ENCODE results near the gene RNF215.

Gene RNF215

DNA sequence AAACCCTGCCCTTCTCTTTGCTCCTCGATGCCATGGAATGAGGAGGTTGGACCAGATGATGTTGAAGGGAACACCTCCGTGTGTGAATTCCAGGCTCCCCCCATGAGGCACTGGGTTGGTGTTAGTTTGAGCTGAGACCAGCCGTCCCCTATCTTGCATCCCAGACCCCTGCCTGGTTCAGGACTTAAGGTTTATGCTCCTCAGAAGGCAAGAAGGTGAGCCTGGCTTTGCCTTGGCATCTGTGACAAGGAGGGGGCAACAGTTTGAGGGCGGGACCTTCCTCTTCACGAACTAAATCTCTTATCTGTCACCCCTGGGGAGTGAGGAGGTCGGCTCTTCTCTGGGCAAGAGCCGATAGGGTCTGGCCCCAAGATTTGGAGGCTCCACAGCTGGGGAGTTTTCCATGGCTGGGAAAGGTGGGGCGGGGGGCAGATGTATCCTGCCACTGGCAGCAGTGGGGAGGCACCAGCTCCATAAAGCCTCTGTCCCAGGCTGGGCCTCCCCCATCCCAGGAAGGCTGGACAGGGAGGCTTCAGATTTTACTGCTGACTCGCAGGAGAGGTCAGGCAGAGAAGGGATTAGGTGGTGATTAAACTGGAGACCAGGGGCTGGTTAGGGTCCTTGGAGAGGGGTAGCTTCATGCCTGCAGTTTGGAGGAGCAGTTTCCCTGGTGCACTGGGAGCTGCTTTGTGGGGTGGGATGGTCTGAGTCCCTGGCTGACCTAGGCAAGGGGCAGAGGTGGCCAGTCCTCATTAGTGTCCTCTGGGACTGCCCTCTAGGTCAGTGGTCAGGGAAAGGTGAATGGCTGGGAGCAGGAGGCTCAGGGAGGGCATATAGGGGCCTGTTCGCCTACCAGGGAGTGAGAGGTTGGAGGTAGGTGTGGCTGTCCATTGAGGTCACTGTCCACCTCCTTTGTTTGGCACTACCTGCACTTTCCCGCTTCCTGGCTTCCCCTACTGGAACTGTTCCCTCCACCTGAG, 10.7 kb upstream of the RNF215 start:
- DNase-seq (ENCODE audit: low read depth), result no peak

DNA sequence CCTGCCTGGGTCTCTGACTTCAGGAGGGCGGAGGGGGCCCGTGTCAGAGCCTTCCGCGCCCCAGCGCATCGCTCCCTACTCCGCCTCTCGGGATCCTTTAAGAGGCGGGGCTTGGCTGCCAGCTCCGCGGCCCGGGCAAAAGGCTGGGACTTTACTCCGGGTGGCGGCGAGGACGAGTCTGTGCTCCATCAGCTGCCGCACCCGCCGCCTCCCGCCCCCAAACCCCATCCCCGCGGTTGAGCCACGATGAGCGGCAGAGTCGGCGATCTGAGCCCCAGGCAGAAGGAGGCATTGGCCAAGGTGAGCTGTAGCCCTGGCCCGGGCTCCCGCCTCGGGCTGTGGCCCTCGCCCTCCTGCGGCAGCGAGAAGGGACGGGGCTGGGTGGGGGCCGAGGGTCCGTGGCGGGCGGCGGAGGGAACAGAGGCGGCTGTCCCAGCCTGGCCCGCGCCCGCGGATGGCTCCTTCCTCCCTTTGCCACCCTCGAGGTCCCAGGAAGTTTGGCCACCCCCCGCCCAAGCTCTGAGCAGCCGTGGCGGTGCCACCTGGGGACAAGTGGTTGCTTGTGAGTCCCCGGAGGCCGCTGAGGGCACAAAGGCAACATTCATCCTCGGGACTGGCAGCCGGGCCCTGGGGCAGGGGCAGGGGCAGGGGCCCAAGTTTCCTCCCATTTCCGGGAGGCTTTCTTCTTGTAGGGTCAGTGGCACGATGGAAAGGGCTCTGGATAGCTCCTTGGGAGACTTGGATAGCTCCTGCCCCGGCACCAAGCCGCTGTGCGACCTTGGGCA, 9.9 kb upstream of the RNF215 start, which contains the start of gene SEC14L2:
Gene SEC14L2 (plus strand): TSS at position 148 of the 785 bp plus-strand sequence. CDS start 99 bp downstream, at position 247.
- peak; percentile 68 for DNase-seq (ENCODE audit: low read depth)

DNA sequence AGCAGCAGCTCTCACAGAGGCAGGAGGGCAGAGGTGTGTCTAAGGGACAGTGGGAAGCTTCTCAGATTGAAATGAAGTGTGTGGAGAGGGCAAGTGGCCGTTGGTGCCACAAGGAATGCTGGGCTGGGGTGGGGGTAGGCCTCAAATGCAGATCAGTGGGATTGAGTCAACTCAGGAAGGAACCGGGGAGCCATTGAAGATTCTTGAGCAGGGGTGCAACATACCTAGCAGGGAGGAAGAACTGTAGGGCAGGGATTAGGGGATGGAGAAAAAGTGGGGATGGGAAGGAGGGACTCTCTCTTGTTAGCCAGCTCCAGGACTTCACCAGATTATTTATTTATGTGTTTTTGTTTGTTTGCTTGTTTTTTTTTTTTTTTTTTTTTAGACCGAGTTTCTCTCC, 6.7 kb upstream of the RNF215 start:
- no peak for DNase-seq (ENCODE audit: low read depth)

DNA sequence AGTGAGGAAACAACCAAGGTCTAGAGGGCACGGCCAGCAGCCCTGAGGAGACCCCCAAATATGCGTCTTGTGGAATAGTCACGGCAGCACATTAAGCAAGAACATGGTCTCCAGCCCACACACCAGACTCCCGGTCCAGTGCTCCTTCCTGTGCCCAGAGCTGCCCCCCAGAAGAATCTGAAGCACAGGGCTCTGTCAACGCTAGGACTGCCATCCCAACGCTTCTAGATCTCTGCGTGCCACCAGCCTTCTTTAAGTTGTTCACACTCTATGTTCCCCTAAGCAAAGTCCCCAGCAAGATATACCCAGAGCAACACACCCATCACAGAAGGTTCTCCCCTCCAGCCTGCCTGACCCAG, 6.1 kb upstream of the RNF215 start:
- DNase-seq (ENCODE audit: low read depth), result no peak

DNA sequence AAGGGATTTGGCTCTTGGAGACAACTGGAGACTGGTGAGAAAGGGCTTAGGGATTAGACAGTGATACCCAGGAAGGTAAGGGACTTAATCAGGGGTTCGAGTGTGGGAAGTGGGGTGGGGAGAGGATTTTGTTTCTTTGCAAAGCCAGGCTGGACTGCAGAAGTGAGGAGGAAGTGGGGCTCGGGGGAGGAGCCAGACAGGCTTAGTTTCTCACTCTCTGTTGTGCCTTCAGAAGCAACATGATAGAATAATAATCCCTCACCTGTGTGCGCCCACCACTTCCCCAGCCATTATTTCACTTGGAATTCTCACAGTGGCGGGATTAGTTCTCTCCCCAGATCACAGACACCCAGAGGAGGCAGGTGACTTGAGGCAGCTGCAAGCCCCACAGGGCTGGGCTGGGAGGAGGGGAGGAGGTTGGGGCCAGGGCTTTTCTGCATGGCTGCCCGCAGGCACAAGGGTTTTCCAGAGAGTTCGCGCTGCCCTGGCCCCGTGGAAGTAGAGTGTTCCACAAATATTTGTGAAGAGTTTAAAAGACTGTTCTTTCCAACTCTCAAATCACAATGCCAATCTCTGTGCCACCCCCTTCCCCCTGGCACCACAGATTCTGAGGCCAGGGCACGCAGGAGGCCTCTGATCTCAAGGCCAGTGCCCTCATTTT, 5.6 kb upstream of the RNF215 start:
- DNase-seq (ENCODE audit: low read depth), result no peak

DNA sequence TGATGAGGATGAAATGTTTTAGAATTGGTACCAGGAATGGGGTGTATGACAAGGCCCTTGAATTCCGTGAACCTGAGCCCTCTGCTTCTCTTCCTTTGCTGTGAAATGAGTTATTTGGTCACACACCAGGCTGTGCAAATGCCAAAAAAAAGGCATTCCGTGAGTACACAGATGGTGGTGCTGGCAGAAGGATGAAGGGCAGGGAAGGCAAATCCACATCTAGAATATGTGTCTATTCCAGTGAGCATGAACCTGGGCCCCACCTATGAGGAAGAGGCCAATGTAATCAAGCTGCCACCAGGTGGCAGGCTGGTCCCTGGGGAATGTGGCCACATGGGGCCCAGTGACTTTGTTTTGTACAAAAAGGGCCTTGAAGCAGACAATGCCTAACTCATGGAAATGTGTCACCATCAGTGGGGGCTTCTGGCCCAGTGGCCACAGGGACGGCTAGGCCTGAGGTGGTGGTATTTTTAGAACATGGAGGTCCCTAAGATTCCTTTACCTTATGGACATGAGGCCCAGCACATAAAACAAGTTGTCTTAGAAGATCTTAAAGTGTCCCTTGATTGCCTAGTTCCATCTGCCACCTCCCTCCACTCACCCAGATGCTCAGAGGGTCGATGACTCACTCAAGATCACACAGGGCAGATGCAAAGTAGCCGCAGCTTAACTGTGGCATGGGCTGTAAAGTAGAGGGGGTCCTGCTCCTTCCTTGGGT, 3.9 kb upstream of the RNF215 start:
- DNase-seq (ENCODE audit: low read depth), result peak; percentile 72

DNA sequence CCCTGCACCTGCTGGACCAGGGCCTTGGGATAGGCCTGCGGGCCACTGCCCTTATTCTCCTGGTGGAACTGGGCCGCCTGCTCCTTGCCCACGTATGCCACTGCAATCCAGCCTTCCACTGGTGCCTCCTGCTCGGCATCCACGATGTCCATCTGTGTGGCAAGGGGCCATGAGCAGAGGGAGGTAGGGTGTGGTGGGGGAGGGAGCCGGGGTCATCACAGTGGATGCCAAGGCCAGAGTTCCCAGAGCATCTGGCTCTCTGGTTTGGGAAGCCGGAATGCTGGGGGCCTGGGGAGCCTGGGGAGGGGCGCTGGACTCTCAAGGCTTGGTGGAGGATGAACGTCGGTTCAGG, 627 bp downstream of the RNF215 start:
- DNase-seq (ENCODE audit: low read depth), result no peak

DNA sequence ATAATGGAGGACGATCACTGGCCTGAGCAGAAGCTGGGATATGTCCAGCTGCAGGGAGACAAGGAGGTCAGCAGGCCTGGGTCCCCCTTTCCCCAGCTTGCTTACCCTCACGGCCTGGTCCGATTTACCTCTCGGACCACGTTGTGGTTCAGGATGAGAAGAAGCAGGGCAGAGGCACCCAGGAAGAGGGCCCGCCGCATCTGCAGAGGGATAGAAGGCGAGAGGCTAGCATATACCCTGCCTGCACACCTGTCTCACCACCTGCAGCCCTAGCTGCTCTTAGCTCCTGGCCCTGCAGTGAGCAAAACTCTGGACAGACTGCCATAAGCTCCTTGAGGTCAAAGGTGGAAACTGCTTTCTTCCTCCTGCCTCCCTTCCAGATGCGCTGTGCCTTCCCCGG, 1.3 kb downstream of the RNF215 start:
- no peak for DNase-seq (ENCODE audit: low read depth)

DNA sequence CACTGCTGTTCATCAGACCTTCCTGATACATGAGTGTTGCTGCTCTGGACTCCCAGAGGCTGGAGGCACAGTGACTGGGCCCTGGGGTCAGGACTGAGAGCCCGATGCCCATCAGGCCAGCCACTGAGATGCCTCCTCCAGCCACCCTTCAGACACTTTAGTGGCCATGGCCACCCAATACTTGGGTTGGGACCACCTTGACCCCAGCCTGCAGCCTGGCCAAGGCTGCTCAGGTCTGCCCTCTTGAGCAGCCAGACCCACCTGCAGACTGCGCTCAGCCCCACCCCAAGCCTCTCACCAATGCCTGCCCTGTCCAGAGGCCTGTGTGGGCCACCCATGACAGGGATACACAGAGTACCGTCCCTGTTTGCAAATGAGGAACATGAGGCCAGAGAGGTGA, 4.2 kb downstream of the RNF215 start:
- no peak for DNase-seq (ENCODE audit: low read depth)

DNA sequence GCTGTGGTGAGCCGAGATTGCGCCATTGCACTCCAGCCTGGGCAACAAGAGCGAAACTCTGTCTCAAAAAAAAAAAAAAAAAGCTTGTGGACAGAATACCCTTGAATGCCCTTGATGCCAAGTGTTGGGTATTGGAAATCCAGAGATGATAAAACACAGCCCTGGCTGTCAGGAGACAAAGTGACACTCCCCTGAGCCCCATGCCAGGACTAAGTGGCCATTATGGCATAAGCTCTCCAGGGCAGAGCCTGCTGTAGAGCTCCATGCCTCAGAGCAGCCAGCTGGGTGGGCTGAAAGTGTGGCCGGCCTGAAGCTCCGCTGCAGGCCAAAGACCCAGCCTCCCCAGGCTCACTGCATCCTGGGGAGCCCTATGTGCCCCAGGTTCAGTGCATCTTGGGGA, 4.9 kb downstream of the RNF215 start:
- DNase-seq (ENCODE audit: low read depth), result no peak

DNA sequence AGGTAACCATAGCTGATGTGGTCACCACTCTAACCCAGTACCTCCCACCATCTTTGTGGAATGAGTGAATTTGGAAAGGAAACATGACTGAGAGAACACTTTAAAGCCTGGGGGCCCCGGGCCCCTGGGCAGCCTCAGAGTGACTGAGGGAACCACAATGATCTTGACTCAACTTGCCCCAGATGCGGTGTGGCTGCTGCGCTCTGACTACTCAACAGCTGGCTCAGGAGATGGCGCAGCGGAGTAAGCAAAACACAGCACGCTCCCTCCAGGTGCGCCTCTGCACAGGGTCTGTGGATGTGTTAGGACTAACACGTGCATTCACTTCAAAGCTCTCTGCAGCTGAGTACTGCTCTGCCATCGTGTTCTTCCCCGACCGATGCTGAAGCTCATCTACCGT, 5.9 kb downstream of the RNF215 start:
- DNase-seq (ENCODE audit: low read depth), result peak; percentile 43

DNA sequence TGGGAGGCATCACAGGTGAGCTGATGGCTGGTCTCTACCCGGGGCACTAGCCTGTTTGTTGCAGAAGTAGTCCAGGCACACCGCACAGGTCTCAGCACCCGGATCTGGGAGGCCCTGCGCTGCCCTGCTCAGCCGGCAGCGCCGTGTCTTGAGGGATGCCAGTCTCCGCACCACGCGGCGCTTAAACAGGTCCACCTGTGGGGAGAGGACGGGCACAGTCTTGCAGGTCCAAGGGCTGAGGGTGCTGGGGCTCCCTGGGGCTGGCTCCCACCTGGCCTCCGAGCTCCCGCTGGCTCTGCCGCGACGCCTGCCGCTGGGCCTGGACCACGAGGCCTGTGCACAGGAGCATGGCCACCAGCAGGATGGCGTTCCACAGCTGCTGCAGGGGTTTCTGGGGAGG, 7.2 kb downstream of the RNF215 start:
- DNase-seq (ENCODE audit: low read depth), result no peak

DNA sequence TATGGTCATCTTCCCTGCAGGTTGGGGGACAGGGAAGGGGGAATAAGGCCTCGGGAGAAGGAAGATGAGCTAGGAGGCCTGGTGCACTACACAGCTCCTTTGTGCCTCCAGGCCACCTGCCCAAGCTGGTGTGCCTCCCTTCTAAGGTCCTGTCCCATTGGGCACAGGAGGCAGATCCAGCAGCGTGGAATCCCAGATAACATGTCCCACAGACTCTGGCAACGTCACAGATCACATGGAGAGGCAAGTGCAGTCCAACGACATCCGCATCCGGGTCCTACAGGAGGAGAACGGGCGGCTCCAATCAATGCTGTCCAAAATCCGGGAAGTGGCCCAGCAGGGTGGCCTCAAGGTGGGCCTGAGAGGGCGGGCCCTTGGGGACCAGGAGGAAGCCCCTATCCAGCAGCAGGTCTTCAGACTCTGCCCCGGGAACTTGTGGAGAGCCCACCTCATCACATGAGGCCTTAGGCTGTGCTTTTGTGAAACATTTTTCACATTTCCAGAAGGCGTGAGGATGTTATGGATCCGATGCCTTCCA, 11.8 kb downstream of the RNF215 start:
- DNase-seq (ENCODE audit: low read depth), result no peak

DNA sequence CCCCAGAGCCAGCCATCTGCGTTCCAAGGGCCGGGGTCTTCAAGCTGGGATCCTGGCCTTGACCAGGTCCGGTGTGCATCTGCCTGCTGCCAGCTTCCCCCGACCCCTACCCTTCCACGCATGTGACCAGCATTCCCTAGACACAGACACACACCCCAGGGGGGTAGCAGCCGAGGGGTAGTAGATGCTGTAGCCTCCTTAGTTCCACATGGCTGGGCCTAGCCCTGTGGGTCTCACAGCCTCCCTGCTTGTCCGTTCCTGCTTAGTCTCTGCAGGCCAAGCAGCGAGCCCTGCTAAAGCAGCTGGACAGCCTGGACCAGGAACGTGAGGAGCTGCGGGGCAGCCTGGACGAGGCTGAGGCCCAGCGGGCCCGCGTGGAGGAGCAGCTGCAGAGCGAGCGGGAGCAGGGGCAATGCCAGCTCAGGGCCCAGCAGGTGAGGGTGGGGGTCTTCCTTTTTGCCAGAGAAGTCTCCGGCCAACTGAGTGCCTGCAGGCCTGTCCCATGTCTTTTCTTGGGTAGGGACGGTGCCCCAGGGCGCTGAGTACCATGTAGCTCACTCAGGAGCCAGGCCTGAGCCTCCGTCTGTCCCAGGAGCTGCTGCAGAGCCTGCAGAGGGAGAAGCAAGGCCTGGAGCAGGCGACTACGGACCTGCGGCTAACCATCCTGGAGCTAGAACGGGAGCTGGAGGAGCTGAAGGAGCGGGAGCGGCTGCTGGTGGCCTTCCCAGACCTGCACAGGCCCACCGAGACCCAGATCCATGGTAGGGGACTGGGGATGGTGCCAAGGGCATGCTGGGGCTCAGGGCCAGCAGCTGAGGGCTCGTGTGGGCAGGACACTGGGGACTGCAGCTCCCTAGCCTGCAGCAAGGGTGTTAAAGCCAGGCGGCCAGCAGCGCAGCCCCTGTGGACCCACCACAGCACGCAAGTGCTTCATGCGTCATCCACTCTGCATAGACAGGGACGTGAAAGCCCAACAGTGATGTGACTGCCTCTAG, 13.6 kb downstream of the RNF215 start:
- DNase-seq (ENCODE audit: low read depth), result no peak

DNA sequence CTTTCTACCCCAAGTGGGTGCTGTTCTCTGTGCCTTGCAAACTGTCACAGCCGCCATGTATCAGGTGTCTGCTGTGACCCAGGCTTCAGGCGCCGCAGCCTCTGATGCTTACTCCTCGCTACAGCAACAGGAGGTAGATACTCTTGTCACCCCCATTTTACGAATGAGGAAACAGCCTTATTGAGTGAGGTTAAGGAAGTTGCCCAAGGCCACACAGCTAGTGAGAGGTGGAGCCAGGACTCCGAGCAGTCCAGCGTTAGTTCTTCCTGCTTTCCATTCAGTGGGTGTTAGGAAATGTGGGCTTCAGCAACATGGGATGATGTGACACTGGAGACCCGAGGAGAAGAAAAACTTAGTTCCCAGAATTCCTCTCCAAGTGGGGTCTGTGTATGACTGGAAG, 14.3 kb downstream of the RNF215 start:
- DNase-seq (ENCODE audit: low read depth), result no peak

DNA sequence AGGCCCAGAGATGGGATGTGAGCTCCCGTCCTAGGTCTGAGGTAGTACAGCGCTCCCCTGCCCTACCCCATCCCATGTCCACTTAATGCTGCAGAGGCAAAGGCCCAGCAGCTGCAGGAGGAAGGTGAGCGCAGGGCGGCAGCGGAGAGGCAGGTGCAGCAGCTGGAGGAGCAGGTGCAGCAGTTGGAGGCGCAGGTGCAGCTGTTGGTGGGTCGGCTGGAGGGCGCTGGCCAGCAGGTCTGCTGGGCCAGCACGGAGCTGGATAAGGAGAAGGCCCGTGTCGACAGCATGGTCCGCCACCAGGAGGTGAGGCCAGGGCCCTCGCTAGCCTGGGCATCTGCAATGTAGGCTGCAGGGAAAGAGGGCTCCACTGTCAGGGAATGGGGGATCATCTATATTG, 15.2 kb downstream of the RNF215 start:
- no peak for DNase-seq (ENCODE audit: low read depth)

DNA sequence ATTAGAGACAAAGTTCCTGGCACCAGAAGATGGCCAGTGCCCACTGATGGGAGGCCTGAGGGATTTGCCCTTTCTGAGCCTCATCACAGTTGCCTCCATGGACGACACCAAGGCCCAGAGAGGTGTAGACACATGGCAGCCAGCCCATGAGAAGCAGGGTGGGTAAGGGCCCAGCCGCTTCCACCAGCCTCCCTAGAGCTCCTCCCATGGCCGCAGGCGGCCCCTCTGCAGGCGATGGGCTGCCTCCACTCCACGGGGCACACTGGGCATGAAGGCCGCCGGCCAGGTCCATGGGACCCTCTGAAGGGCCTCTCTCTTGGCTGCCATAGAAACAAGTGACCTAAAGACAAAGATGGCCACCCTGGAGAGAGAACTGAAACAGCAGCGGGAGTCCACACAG, 15.9 kb downstream of the RNF215 start:
- no peak for DNase-seq (ENCODE audit: low read depth)

DNA sequence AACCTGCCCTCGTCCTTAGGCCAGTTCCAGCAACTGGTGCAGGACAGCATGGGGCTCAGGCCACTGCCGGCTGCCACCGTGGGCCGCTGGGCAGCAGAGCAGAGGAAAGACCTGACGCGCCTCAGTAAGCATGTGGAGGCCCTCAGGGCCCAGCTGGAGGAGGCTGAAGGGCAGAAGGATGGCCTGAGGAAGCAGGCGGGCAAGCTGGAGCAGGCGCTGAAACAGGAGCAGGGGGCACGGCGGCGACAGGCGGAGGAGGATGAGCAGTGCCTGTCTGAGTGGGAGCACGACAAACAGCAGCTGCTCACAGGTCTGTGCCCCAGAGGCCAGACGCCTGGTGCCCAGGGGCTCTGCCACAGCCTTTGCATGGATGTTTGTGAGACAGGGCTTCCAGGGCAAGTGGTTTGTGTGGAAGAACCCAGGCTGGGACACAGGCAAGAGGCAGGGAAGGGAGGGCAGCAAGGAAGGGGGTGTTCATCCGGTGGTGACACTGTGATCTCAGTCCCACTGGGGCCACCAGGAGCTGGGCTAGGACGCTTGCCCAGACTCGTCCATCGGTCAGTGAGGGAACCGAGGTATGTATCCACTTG, 16.5 kb downstream of the RNF215 start:
- DNase-seq (ENCODE audit: low read depth), result no peak

DNA sequence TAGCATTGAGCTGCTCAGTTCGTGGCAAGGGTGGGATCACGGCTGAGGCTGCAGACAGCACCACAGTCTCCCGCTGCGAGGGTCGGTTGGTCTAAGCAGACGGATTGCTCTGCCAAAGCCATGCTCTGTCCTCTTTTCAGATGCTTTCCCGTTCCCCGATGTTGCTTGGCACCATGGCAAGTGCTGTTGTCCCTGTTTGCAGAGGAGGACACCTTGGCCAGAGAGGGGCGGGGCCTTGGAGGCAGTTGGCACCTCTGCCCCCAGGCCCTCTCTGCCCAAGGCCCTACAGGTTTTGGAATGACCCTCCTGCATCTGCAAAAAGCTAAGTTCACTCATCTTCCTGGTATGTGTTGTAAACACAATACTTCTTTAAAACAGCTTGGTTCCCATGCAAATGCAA, 18.8 kb downstream of the RNF215 start:
- DNase-seq (ENCODE audit: low read depth), result no peak

DNA sequence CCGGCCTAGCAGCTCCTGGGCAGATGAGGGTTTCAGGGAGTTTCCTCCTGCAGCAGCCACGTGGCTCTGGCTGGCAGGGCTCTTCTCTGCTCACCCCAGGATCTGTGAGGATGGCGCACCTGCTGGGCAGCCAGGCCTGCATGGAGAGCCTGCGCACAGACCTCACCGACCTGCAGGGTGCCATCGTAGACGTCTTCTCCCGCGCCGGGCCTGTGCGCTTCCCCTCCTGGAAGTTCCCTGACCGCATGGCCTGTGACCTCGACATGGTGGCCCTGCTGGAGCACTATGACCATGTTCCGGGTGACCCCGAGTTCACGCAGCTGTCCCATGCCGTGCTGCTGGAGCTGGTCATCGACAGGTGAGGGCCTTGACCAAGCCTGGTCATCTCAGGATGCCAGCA, 21.3 kb downstream of the RNF215 start:
- no peak for DNase-seq (ENCODE audit: low read depth)
